C4-2B (cell line): ENCODE results near the gene MAP3K5.
"Not testable (repeated sequence)": the region's sequence is repeated elsewhere in the genome, so short reads cannot be mapped to it uniquely, and the experiment has no call there.

Experiments
- H3K27ac ChIP-seq: fragments of 450-650 bp; 2 replicates; pipeline ENCODE4 v1.5.1; 2017
- ZFX ChIP-seq: fragments of 450-650 bp; IDR thresholded peaks from 2 replicates; pipeline ENCODE4 v1.6.1; 2017
- TF ChIP-seq, protein P1 (sequence below): fragments of 450-650 bp; conservative IDR thresholded peaks from 2 replicates; pipeline ENCODE4 v1.5.1; 2017; ENCODE audit warnings: mild to moderate bottlenecking

Gene MAP3K5

DNA sequence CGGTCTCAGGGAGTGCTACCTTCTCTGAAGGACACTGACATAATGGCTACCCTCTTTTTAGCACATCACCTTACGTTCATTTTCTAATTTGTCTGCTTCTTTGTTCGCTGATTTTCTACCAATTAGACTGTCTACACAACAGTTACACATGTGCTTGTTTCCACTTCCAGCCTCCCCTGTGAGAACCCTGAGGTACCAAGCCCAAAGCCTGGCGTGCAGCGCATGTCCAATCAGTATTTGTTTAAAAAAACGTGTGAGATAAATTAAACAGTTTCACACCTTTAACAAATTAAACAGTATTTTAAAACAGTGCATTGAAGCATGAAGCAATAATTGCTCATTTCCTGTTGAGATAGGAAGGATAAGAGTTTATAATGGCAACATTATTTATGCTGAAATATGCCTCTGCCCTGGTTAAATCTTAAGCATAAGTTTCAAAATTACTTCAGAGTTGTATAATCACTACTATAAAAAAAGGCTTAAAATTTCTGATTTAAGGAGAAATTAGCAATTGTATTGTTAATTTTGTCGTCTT lies 88.9 kb downstream of the MAP3K5 start:
- no peak for TF ChIP-seq ZFX
- TF ChIP-seq, protein P1, sequence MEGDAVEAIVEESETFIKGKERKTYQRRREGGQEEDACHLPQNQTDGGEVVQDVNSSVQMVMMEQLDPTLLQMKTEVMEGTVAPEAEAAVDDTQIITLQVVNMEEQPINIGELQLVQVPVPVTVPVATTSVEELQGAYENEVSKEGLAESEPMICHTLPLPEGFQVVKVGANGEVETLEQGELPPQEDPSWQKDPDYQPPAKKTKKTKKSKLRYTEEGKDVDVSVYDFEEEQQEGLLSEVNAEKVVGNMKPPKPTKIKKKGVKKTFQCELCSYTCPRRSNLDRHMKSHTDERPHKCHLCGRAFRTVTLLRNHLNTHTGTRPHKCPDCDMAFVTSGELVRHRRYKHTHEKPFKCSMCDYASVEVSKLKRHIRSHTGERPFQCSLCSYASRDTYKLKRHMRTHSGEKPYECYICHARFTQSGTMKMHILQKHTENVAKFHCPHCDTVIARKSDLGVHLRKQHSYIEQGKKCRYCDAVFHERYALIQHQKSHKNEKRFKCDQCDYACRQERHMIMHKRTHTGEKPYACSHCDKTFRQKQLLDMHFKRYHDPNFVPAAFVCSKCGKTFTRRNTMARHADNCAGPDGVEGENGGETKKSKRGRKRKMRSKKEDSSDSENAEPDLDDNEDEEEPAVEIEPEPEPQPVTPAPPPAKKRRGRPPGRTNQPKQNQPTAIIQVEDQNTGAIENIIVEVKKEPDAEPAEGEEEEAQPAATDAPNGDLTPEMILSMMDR = no peak
- no peak overlapping the region for H3K27ac ChIP-seq

DNA sequence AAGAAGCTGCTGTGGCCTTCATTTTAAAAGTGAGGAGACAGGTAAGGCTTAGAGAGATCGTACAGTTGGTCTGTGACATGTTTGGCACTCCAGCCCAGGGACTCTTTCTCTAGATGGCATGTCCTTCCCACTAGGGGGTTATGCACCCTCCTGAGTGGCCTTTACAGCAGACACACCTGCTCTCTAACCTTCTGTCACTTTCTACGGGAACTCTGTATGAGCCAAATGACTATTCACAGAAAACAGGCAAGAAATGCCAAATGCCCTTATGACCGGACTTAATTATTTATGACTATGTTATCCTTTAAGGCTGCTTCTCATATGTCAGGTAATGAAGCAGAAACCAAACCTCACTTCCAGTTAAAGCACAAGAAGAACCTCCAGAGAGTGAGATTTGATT lies 91.2 kb downstream of the MAP3K5 start:
- TF ChIP-seq, protein P1 = no peak
- no peak for TF ChIP-seq ZFX
- H3K27ac ChIP-seq = no peak overlapping the region

DNA sequence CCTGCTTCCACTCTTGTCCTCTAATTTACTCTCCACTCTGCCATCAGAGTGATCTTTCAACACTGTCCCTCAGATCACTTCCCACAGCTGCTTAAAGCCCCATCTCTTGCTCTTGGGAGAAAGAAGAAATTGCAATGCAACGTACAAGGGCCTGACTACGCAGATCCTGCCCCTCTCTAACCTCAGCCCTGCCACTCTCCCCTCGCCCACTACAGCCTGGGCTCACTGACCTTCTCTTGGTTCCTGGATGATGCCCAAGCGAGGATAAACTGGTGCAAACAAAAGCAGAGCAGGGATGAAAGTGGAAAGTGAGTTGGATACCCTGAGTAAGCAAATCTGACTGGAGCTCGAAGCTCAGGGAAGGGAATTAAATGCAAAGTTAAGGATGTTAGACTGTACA lies 92.9 kb downstream of the MAP3K5 start:
- no peak overlapping the region for H3K27ac ChIP-seq
- TF ChIP-seq, protein P1 = no peak
- no peak for TF ChIP-seq ZFX

DNA sequence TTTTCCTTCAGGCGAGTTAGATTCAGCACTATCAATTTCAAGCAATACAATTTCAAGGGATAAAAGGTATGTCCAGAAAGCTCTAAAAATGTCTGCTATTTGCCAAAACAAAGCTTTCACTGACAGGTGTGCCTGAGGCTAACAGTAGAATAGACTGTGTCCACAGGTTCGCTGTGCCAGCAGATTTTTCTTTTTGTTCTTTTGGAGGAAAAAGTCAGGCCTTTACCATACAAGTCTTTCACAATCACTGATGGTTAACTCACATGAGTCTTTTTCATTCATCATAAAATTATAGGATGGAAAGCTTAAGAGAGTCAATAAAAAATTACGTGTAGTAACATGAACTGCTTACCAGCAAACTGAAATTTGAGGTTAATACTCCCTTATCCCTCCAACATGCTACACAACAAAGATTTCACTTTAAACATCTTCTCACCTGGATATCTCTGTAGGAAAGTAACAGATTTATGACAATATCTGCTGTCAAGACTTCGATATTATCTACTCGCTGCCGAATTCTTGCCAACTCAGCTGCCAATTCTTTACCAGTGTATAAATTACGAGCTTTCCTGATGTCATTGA lies 95.4 kb downstream of the MAP3K5 start:
- TF ChIP-seq, protein P1 = no peak
- TF ChIP-seq ZFX = no peak
- H3K27ac ChIP-seq = no peak overlapping the region

DNA sequence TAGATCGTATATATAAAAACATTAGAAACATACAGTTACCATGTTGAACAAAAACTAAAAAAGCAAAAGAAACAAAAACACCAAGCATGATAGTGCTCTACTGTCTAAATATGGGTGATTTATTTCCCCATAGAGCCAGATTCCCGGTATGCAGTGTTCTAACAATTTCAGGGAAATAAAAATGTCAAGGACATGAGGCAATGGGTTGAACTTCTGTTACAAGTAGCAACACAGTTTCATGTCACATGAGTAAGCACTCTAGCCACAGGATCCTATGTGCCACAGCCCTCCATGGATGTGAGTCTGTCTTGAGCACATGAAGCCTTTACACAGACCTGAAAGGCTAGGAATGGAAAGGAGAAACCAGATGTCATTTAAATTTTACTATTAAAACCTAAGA lies 96.0 kb downstream of the MAP3K5 start:
- TF ChIP-seq ZFX = no peak
- TF ChIP-seq, protein P1 = no peak
- no peak overlapping the region; the same call in 1 of the 2 replicates for H3K27ac ChIP-seq

DNA sequence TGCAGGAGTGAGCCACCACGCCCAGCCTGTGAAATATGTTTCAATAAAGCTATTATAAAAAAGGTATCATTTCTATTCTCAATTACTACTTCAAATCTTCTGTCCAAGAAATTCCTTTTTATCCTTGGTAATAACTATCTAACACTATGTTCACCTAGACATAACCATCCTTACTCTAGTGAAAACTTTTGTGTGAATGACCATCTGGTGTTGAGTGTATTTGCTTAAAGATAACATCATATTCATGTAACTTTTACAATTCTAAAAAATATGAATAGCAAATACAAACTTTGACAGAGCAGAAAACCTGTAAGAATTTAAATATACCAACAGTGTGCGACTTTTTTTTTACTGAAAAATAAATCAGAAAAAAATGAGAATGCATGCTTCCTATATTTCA lies 96.9 kb downstream of the MAP3K5 start:
- no peak overlapping the region for H3K27ac ChIP-seq
- TF ChIP-seq ZFX = no peak
- TF ChIP-seq, protein P1 = no peak

DNA sequence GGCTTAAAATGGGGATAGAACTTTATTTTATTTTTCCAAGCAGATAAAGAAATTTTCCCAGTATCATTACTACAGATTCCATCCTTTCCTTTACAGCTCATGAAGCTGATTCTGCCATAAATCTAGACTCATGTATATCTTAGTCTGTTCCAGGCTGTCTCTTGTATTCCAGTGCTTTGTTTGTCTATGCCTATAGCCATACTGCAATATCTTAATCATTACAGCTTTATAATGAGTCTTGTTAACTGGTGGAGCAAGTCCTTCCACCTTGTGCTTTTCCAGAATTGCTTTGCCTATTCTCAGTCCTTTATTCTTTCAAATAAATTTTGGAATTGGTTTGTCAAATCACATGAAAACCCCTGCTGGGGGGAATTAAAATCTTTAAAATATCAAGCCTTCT lies 99.2 kb downstream of the MAP3K5 start:
- no peak overlapping the region for H3K27ac ChIP-seq
- TF ChIP-seq, protein P1 = no peak
- no peak for TF ChIP-seq ZFX

DNA sequence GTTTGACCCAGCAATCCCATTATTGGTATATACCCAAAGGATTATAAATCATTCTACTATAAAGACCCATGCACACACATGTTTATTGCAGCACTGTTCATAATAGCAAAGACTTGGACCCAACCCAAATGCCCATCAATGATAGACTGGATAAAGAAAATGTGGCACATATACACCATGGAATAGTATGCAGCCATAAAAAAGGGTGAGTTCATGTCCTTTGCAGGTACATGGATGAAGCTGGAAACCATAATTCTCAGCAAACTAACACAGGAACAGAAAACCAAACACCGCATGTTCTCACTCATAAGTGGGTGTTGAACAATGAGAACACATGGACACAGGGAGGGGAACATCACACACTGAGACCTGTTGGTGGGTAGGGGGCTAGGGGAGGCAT lies 104.4 kb downstream of the MAP3K5 start:
- H3K27ac ChIP-seq = not testable (repeated sequence)
